Stomach (tissue), 4 donors: Measurements from ENCODE around the gene PTPN14.

Experiments used
- CTCF ChIP-seq, 7 experiments: fragments of 450-650 bp in 4 of 7; fragments of 200-600 bp in 3 of 7; sonication (generic) in 3 of 7; IDR thresholded peaks; one replicate each; pipeline ENCODE4 v1.5.1; 2016 to 2019; ENCODE audit warnings: antibody characterized with exemption in 7 of 7, control low read depth in 2 of 7, mild to moderate bottlenecking in 1 of 7
- POLR2A ChIP-seq, 4 donors: fragments of 450-650 bp; IDR thresholded peaks; one replicate each; pipeline ENCODE4 v1.6.1; 2016; ENCODE audit warnings: antibody characterized with exemption in 4 of 4, control low read depth in 2 of 4, mild to moderate bottlenecking in 1 of 4, moderate library complexity in 1 of 4
- POLR2AphosphoS5 ChIP-seq, 3 donors: sonication (generic); formaldehyde crosslinking; IDR thresholded peaks; one replicate each; pipeline ENCODE4 v1.6.1; 2016; ENCODE audit warnings: antibody characterized with exemption in 3 of 3

DNA sequence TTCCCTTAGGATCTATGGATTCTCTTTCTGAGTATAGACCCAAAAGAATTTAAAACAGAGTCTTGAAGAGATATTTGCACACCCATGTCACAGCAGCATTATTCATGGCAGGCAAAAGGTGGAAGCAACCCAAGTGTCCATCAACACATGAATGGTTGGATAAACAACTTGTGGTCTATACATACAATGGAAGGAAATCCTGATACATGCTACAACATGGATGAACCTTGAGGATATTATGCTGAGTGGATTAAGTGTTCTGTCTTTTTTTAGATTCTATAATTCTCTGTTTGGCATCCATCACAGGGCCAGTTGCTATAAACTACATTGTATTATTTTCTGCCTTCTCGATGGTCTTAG lies 39.8 kb downstream of the PTPN14 start:
- TF ChIP-seq POLR2AphosphoS5 (IDR thresholded peaks at IDR 0.05) (no peak), CTCF (IDR thresholded peaks at IDR 0.05) (no peak), POLR2A (IDR thresholded peaks at IDR 0.05) (no peak)
